SKM-1 treated with dmso at 0.1 percent for 144 hours (cell line): ENCODE measurements around the gene TIMP1.
"Not testable (repeated sequence)": the region's sequence is repeated elsewhere in the genome, so short reads cannot be mapped to it uniquely, and the experiment has no call there.

ENCODE experiments used
- DNase-seq: peaks from one replicate; lab custom pipeline; 2025; ENCODE audit not compliant: unreplicated experiment; lab: John Stamatoyannopoulos, UW

Gene TIMP1

DNA sequence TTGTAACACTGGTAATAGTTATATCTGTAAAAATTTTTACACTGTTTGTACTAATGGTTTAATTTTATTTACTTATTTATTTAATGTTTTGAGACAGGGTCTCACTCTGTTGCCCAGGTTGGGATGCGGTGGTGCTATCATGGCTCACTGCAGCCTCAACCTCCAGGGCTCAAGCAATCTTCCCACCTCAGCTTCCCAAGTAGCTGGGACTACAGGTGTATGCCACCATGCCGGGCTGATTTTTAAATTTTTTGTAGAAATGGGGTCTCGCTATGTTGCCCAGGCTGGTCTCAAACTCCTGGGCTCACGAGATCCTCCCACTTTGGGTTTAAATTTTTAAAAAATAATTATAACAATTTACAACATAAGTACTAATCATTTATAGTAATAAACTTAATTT, 20.9 kb downstream of the TIMP1 start:
- not testable (repeated sequence) for DNase-seq

DNA sequence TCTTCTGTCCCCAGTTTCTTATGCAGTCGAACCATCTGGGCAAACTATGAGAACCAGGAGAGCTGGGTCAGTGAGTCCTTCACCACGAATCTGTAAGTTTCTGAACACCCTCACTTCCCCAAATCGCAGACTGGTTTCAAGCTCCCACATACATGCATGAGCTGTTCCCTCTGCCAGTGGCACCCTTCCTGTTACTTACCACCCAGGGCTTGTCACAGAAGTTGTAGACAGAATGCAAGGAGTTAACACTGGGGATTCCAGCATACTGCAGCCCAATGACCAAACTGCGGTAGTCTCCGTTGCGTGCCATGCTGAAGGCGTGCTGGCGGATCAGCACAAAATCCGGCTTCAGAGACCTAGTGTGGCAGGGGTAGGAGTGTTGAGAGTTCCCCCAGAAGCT, 22.8 kb downstream of the TIMP1 start:
- peak; percentile 12 for DNase-seq

- no peak for DNase-seq
Observed at GRCh38 chrX:47607091-47607490, 24.9 kb downstream of the TIMP1 start.

- DNase-seq = no peak
Observed at GRCh38 chrX:47608130-47608810, 26.0 kb downstream of the TIMP1 start.

- DNase-seq = no peak
Observed at GRCh38 chrX:47610511-47610910, 28.3 kb downstream of the TIMP1 start.

GRCh38 chrX:47611489-47611888, 29.3 kb downstream of the TIMP1 start:
- DNase-seq = no peak

DNA sequence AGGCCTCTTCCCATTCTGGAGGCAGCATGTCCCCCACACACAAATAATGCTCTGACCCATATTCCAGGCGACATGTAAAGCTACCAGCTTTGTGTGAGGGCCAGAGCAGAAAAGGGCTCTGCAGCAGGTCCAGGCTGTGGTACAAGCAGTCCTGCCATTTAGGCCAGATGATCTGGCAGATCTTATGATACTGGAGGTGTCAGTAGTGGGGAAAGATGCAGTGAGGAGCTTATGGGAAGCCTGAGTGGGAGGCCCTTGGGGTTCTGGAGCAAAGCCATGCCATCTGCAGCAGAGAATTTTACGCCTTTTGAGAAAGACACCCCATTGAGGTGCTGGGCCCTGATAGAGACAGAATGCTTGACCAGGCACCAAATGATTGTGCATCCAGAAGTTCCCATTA, 29.7 kb downstream of the TIMP1 start:
- DNase-seq = no peak

- no peak for DNase-seq
Observed at GRCh38 chrX:47612418-47612817, 30.2 kb downstream of the TIMP1 start.

GRCh38 chrX:47613082-47613481, 30.8 kb downstream of the TIMP1 start:
- DNase-seq = no peak

DNA sequence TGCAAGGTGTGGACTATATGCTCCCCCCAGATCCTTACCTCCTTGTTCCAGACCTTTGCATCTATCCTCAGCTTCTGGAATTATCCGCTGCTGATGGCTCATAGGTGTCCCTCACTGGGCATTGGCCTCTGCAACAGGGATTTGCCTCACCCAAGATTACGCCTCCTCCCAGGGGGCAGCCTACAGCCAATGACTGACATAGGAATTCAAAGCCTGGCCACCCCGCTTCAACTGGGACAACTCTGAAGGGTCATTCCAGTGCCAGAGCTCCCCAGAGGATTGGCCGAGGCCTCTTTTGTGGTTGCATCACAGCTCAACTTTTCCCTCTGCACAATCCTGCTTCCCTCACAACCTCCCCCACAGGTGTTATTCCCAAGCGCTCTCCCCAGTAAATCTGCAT, 32.4 kb downstream of the TIMP1 start:
- DNase-seq = no peak

GRCh38 chrX:47618923-47619485, 36.8 kb downstream of the TIMP1 start:
- DNase-seq = no peak

DNA sequence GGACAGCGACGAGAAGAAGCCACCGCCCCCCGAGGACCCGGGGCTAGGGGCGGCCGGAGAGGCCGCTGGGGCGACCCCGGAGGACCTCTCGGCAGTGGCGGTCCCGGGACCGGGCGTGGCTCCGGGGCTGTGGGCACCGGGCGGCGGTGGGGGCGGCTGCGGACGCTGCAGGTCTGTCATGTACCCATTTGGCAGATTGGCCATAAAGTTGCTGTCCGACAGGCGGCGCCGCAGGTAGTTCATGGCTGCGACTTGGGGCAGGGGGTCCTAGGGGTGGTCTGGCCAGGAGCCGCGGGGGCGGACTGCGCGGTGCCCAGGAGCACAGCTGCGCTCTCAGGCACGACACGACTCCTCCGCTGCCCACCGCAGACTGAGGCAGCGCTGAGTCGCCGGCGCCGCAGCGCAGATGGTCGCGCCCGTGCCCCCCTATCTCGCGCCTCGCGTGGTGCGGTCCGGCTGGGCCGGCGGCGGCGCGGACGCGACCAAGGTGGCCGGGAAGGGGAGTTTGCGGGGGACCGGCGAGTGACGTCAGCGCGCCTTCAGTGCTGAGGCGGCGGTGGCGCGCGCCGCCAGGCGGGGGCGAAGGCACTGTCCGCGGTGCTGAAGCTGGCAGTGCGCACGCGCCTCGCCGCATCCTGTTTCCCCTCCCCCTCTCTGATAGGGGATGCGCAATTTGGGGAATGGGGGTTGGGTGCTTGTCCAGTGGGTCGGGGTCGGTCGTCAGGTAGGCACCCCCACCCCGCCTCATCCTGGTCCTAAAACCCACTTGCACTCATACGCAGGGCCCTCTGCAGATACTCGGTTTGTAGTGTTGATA, 37.5 kb downstream of the TIMP1 start, which contains the start of gene SYN1:
SYN1 (minus strand) TSS at position 372 of the 817 bp plus-strand sequence; CDS start at position 243, 129 bp downstream.
- DNase-seq = peak; percentile 34

DNA sequence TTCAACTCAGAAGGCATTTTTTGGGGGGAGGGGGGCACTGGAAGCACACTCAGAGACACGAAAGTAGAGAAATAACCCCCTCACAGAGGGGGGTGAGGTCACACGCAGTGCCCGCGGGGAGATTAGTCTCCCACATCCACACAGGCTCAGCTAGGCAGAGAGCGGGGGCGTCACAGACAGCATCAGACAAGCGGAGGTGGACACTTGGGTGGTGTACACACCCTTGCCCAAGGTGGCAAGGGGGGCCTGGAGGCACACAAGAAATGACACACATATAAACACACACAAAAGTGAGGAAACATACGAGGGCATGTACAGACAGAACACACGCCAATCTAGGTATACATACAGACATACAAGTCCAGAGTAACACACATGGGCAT, 38.1 kb downstream of the TIMP1 start:
- DNase-seq = no peak

GRCh38 chrX:47621851-47622250, 39.6 kb downstream of the TIMP1 start:
- DNase-seq = no peak

DNA sequence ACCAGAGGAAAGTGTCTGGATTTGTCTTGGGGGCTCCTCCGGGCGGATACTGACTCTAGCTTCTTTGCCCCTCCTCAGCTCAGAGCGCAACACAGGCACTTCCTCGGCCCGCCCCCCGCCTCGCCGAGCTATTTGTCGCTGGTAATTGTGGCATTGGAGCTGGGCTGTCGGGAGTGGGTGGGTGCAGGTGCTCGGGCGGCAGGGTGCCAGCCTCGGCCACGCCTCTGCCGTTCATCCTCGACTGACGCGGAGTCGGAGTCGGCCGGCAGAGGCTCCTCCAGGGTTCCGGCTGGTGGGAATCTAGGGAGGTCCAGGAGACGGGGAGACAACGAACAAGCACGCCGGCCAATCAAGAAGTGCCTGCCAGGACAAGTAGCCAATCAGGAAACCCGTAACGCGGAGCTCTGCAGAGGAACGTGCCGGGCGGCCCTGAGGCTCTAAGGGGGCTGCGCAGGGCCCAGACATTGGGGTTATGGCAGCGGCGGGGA, 41.3 kb downstream of the TIMP1 start:
- DNase-seq = no peak

GRCh38 chrX:47625365-47625764, 43.1 kb downstream of the TIMP1 start:
- DNase-seq = no peak

DNA sequence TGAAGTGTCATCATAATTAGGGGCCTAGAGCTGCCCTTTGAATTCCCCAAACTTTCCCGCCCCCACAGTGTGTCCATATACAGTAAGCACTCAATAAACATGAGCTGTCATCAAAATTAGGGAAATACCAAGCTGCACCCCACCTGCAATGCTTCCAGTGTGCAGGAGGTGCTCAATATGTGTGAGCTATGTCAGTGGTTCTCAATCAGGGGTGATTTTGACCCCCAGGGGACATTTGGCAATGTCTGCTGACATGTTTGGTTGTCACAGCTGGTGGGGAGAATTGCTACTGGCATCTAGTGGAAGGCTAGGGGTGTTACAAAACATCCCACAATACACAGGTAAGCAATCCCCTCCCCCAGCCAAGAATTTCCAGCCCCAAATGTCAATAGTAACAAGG, 46.7 kb downstream of the TIMP1 start:
- no peak for DNase-seq

DNA sequence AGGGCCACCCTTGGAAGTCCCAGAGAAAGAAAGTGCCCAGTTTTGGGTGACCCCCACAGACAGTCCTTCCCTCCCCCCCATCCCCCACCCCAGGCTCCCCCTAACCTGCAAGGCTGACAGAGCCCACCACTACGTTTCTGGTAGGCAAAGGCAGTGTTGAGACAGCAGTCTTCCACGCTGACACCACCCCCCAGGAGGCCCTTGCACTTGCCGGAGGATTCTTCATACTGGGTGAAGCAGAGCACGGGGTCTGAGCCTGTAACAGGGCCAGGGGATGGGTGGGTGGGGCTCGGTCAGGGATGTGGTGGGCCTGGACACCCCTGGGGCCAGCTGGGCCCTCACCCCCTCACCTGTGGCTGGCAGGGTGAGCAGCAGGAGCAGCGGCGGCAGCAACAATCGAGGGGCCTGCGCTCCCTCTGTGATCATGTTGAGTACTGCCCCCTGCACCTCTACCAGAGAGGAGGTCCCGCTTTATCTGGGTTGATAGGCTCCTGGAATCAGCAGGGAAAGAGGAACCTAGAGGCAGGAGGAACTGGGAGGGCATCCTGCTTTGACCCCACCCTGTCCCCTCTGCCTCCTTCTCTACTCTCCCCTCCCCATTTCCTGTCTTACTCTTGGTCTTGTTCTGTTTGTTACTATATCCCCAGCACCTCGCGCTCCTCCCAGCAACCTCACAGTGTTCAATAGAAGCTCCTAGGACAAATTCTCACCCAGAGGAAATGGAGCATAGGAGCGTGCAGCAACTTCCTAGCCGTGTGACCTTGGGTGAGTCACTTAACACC, 47.4 kb downstream of the TIMP1 start, which contains the start of gene CFP:
CFP (minus strand) TSS at position 512 of the 782 bp plus-strand sequence; CDS start at position 426, 86 bp downstream.
- peak; percentile 72 for DNase-seq

DNA sequence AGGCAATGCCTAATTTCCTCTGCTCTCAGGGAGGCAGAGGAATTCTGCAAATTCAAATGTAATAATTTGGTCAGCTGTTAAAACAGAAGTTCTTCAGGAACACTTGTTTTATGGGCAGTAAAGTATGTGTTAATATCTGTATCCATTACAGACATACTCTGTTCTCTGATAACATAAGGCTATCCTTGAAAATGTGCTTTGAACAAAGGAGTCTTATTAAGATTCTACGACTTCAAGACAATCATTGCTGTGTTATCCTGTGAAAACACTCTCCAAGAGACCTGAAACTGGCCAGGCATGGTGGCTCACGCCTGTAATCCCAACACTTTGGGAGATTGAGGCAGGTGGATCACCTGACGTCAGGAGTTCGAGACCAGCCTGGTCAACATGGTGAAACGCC, 49.4 kb downstream of the TIMP1 start:
- no peak for DNase-seq

- peak; percentile 15 for DNase-seq
Observed at GRCh38 chrX:47632666-47633065, 50.4 kb downstream of the TIMP1 start.
